ENCODE measurements around the gene ANGPT4. TPM values are rescaled to one million over a fixed set of nuclear protein-coding genes. Genes with fewer than 3 reads are reported as not detected.

Gene ANGPT4
- polyA plus RNA-seq, 3 donors, result 0.07 to 0.14 TPM; not detected in 1

GRCh38 chr20:820323-820953, 95.7 kb downstream of the ANGPT4 start:
- H2AFZ ChIP-seq (ENCODE audit: insufficient read depth, low read depth, low read length, poor library complexity, severe bottlenecking), result no peak overlapping the region
- intact Hi-C loops (cut with micrococcal nuclease), result no loop called here
- no peak overlapping the region for H3K27ac ChIP-seq (ENCODE audit: low read depth in 1 of 2, low read length in 2 of 2)
- Mint-ChIP-seq H3K4me3 (no peak overlapping the region), H3K27ac (no peak overlapping the region), H3K36me3 (no peaks in the 10 kb centered on the region), H3K27me3 (ENCODE audit: low read depth in 3 of 3) (peaks cover 0 to 10% (median 8%) of the 10 kb centered on the region in 3 donors), H3K9me3 (no peaks in the 10 kb centered on the region), H3K4me1 (peaks cover 12% of the 10 kb centered on the region)
- no peaks in the 10 kb centered on the region for H3K9me3 ChIP-seq (replicated peaks in 1 of 2; ENCODE audit: control insufficient read depth in 1 of 2, insufficient read depth in 1 of 2, low read length in 2 of 2)
- H3K4me2 ChIP-seq (replicated peaks; ENCODE audit: extremely low read depth, low read length, poor library complexity, severe bottlenecking), result no peak overlapping the region
- H3K27me3 ChIP-seq (ENCODE audit: control insufficient read depth in 2 of 2, insufficient read depth in 2 of 2, low read length in 2 of 2), result no peaks in the 10 kb centered on the region
- no peak overlapping the region for H3K9ac ChIP-seq (ENCODE audit: insufficient read depth, low read length, poor library complexity, severe bottlenecking)
- no peak for DNase-seq
- H4K20me1 ChIP-seq (ENCODE audit: insufficient read depth, low read length), result no peaks in the 10 kb centered on the region
- no peaks in the 10 kb centered on the region for H3K79me2 ChIP-seq (ENCODE audit: insufficient read depth, low read length)
- no peak overlapping the region for H3K4me3 ChIP-seq (replicated peaks in 1 of 3; ENCODE audit: low read depth in 2 of 3, low read length in 3 of 3)
- no peaks in the 10 kb centered on the region for H3K36me3 ChIP-seq (replicated peaks in 1 of 2; ENCODE audit: control insufficient read depth in 1 of 2, insufficient read depth in 2 of 2, low read length in 2 of 2)
- 100% methylated on average over 1 of the region's 3 CpGs for WGBS (ENCODE audit: insufficient coverage)
- peaks cover 0 to 3% of the 10 kb centered on the region in 2 donors for H3K4me1 ChIP-seq (ENCODE audit: control insufficient read depth in 1 of 2, insufficient read depth in 2 of 2, low read length in 2 of 2)
- no peak for TF ChIP-seq CTCF (IDR thresholded peaks at IDR 0.05)

Other genes starting within 250 kb of the ANGPT4 start
- gene SCRT2, start 240.5 kb downstream of the ANGPT4 start, polyA plus RNA-seq, result not detected
- gene SLC52A3, start 147.8 kb downstream of the ANGPT4 start, polyA plus RNA-seq, result not detected
- gene FAM110A, start 82.6 kb downstream of the ANGPT4 start, polyA plus RNA-seq, result 10 to 100 TPM; 13.8 to 43.2 (median 27.8) TPM
- gene RSPO4, start 86.0 kb upstream of the ANGPT4 start, polyA plus RNA-seq, result not detected
- 100 to 1,000 TPM; 103 to 349 (median 138) TPM for gene PSMF1, start 202.3 kb upstream of the ANGPT4 start, polyA plus RNA-seq